Measurements from ENCODE around the gene ATP8A2. TPM values are rescaled to one million over a fixed set of nuclear protein-coding genes. Genes with fewer than 3 reads are reported as not detected.

Gene ATP8A2
- total RNA-seq, 1 experiment from 2014 or later: 0.26 TPM

- BruUV-seq (replicated peaks): no TSS peak
These were observed 605.4 kb downstream of the ATP8A2 start for GRCh38 chr13:25977216-25977615.

GRCh38 chr13:25977671-25978070, 605.9 kb downstream of the ATP8A2 start:
- no peak for DNase-seq (ENCODE audit: unreplicated experiment)
- CTCF ChIA-PET: interaction anchor here (0.6 kb wide), 1 partner anchor 14 kb away, joined by 3 read pairs; no protein-coding TSS in a partner anchor
- H3K36me3 Mint-ChIP-seq (ENCODE audit: insufficient read depth, unreplicated experiment): no peaks in the 10 kb centered on the region
- TF ChIP-seq, protein P1, sequence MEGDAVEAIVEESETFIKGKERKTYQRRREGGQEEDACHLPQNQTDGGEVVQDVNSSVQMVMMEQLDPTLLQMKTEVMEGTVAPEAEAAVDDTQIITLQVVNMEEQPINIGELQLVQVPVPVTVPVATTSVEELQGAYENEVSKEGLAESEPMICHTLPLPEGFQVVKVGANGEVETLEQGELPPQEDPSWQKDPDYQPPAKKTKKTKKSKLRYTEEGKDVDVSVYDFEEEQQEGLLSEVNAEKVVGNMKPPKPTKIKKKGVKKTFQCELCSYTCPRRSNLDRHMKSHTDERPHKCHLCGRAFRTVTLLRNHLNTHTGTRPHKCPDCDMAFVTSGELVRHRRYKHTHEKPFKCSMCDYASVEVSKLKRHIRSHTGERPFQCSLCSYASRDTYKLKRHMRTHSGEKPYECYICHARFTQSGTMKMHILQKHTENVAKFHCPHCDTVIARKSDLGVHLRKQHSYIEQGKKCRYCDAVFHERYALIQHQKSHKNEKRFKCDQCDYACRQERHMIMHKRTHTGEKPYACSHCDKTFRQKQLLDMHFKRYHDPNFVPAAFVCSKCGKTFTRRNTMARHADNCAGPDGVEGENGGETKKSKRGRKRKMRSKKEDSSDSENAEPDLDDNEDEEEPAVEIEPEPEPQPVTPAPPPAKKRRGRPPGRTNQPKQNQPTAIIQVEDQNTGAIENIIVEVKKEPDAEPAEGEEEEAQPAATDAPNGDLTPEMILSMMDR (IDR thresholded peaks at IDR 0.05; ENCODE audit: unreplicated experiment): no peak
- H3K4me1 Mint-ChIP-seq (ENCODE audit: insufficient read depth, unreplicated experiment): peaks cover 5% of the 10 kb centered on the region
- no peaks in the 10 kb centered on the region for H3K27me3 Mint-ChIP-seq (ENCODE audit: insufficient read depth, unreplicated experiment)
- no peak overlapping the region for H3K27ac Mint-ChIP-seq (ENCODE audit: low read depth, unreplicated experiment)
- H3K9me3 Mint-ChIP-seq (ENCODE audit: unreplicated experiment): no peaks in the 10 kb centered on the region
- H3K4me3 Mint-ChIP-seq (ENCODE audit: unreplicated experiment): no peak overlapping the region
- no TSS peak for BruUV-seq (replicated peaks)
- intact Hi-C loops (cut with micrococcal nuclease): no loop called here
- POLR2A ChIA-PET: no interaction called here

More at GRCh38 chr13:25977216-25977615, 605.4 kb downstream of the ATP8A2 start:
- DNase-seq (ENCODE audit: unreplicated experiment): no peak
- TF ChIP-seq, protein P1 (IDR thresholded peaks at IDR 0.05; ENCODE audit: unreplicated experiment): no peak
- H3K9me3 Mint-ChIP-seq (ENCODE audit: unreplicated experiment): no peaks in the 10 kb centered on the region
- POLR2A ChIA-PET: no interaction called here
- no peak overlapping the region for H3K27ac Mint-ChIP-seq (ENCODE audit: low read depth, unreplicated experiment)
- H3K36me3 Mint-ChIP-seq (ENCODE audit: insufficient read depth, unreplicated experiment): no peaks in the 10 kb centered on the region
- H3K4me1 Mint-ChIP-seq (ENCODE audit: insufficient read depth, unreplicated experiment): peaks cover 5% of the 10 kb centered on the region
- no peaks in the 10 kb centered on the region for H3K27me3 Mint-ChIP-seq (ENCODE audit: insufficient read depth, unreplicated experiment)
- intact Hi-C loops (cut with micrococcal nuclease): no loop called here
- CTCF ChIA-PET: interaction anchor here (0.6 kb wide), 1 partner anchor 13 kb away, joined by 3 read pairs; no protein-coding TSS in a partner anchor
- H3K4me3 Mint-ChIP-seq (ENCODE audit: unreplicated experiment): no peak overlapping the region

GRCh38 chr13:25978961-25979360, 607.2 kb downstream of the ATP8A2 start:
- CTCF ChIA-PET: no interaction called here
- no TSS peak for BruUV-seq (replicated peaks)
- Mint-ChIP-seq H3K36me3 (ENCODE audit: insufficient read depth, unreplicated experiment) (no peaks in the 10 kb centered on the region), H3K9me3 (ENCODE audit: unreplicated experiment) (no peaks in the 10 kb centered on the region), H3K27ac (ENCODE audit: low read depth, unreplicated experiment) (no peak overlapping the region), H3K4me1 (ENCODE audit: insufficient read depth, unreplicated experiment) (peaks cover 5% of the 10 kb centered on the region), H3K27me3 (ENCODE audit: insufficient read depth, unreplicated experiment) (no peaks in the 10 kb centered on the region), H3K4me3 (ENCODE audit: unreplicated experiment) (no peak overlapping the region)
- intact Hi-C loops (cut with micrococcal nuclease): no loop called here
- TF ChIP-seq, protein P1 (IDR thresholded peaks at IDR 0.05; ENCODE audit: unreplicated experiment): no peak
- DNase-seq (ENCODE audit: unreplicated experiment): no peak
- POLR2A ChIA-PET: no interaction called here

DNA sequence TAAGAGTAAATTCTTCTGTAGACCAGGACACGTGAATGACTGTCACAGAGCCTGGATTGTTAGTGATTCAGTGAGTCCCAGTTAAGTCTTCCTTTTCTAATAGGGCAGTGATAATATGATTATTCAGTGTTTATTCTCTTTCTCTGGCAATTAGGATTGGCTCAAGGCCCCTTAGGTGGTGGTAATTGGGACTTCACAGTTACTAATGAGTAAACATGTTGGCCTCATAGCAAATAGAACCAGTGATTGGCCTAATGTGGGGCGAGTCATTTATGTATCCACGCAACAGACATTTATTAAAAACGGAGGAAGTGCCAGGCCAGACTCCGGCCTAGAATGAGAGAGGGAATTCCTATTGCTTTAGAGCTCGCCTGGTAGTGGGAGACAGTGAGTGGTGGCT, 607.6 kb downstream of the ATP8A2 start:
- POLR2A ChIA-PET: no interaction called here
- no TSS peak for BruUV-seq (replicated peaks)
- Mint-ChIP-seq H3K27me3 (ENCODE audit: insufficient read depth, unreplicated experiment) (no peaks in the 10 kb centered on the region), H3K27ac (ENCODE audit: low read depth, unreplicated experiment) (no peak overlapping the region), H3K9me3 (ENCODE audit: unreplicated experiment) (no peaks in the 10 kb centered on the region), H3K4me3 (ENCODE audit: unreplicated experiment) (no peak overlapping the region), H3K36me3 (ENCODE audit: insufficient read depth, unreplicated experiment) (no peaks in the 10 kb centered on the region), H3K4me1 (ENCODE audit: insufficient read depth, unreplicated experiment) (peaks cover 5% of the 10 kb centered on the region)
- no peak for DNase-seq (ENCODE audit: unreplicated experiment)
- intact Hi-C loops (cut with micrococcal nuclease): no loop called here
- CTCF ChIA-PET: interaction anchor here (0.6 kb wide), 1 partner anchor 46 kb away, joined by 3 read pairs; no protein-coding TSS in a partner anchor
- TF ChIP-seq, protein P1 (IDR thresholded peaks at IDR 0.05; ENCODE audit: unreplicated experiment): no peak

All from MCF 10A (cell line).